Measurements from ENCODE around the gene EFNA4.

GRCh38 chr1:155030899-155031298 lies 32.6 kb upstream of the EFNA4 start:
- TF ChIP-seq EZH2 (IDR thresholded peaks at IDR 0.05; ENCODE audit: insufficient read depth, poor library complexity, severe bottlenecking) = no peak
- TF ChIP-seq EZH2phosphoT487 (IDR thresholded peaks at IDR 0.05; ENCODE audit: insufficient read depth, low read depth) = no peak

All from GM23248 (cell line).